ENCODE measurements around the gene APP.

- TF ChIP-seq GRHL2 (CRISPR knock-in tag; IDR thresholded peaks at IDR 0.05; ENCODE audit: insufficient replicate concordance, severe bottlenecking), result no peak
- TF ChIP-seq, protein P1, sequence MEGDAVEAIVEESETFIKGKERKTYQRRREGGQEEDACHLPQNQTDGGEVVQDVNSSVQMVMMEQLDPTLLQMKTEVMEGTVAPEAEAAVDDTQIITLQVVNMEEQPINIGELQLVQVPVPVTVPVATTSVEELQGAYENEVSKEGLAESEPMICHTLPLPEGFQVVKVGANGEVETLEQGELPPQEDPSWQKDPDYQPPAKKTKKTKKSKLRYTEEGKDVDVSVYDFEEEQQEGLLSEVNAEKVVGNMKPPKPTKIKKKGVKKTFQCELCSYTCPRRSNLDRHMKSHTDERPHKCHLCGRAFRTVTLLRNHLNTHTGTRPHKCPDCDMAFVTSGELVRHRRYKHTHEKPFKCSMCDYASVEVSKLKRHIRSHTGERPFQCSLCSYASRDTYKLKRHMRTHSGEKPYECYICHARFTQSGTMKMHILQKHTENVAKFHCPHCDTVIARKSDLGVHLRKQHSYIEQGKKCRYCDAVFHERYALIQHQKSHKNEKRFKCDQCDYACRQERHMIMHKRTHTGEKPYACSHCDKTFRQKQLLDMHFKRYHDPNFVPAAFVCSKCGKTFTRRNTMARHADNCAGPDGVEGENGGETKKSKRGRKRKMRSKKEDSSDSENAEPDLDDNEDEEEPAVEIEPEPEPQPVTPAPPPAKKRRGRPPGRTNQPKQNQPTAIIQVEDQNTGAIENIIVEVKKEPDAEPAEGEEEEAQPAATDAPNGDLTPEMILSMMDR (IDR thresholded peaks at IDR 0.05), result no peak
- no peak for TF ChIP-seq E2F4 (CRISPR knock-in tag; IDR thresholded peaks at IDR 0.05; ENCODE audit: borderline replicate concordance, low read depth)
- no peak for TF ChIP-seq PREB (CRISPR knock-in tag; IDR thresholded peaks at IDR 0.05; ENCODE audit: borderline replicate concordance)
- no peak for TF ChIP-seq CREB1 (CRISPR knock-in tag; IDR thresholded peaks at IDR 0.05)
- TF ChIP-seq, protein P2, sequence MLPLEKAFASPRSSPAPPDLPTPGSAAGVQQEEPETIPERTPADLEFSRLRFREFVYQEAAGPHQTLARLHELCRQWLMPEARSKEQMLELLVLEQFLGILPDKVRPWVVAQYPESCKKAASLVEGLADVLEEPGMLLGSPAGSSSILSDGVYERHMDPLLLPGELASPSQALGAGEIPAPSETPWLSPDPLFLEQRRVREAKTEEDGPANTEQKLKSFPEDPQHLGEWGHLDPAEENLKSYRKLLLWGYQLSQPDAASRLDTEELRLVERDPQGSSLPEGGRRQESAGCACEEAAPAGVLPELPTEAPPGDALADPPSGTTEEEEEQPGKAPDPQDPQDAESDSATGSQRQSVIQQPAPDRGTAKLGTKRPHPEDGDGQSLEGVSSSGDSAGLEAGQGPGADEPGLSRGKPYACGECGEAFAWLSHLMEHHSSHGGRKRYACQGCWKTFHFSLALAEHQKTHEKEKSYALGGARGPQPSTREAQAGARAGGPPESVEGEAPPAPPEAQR (CRISPR knock-in tag; IDR thresholded peaks at IDR 0.05), result no peak
- TF ChIP-seq PRDM15 (CRISPR knock-in tag; IDR thresholded peaks at IDR 0.05), result no peak
- TF ChIP-seq, protein P3, sequence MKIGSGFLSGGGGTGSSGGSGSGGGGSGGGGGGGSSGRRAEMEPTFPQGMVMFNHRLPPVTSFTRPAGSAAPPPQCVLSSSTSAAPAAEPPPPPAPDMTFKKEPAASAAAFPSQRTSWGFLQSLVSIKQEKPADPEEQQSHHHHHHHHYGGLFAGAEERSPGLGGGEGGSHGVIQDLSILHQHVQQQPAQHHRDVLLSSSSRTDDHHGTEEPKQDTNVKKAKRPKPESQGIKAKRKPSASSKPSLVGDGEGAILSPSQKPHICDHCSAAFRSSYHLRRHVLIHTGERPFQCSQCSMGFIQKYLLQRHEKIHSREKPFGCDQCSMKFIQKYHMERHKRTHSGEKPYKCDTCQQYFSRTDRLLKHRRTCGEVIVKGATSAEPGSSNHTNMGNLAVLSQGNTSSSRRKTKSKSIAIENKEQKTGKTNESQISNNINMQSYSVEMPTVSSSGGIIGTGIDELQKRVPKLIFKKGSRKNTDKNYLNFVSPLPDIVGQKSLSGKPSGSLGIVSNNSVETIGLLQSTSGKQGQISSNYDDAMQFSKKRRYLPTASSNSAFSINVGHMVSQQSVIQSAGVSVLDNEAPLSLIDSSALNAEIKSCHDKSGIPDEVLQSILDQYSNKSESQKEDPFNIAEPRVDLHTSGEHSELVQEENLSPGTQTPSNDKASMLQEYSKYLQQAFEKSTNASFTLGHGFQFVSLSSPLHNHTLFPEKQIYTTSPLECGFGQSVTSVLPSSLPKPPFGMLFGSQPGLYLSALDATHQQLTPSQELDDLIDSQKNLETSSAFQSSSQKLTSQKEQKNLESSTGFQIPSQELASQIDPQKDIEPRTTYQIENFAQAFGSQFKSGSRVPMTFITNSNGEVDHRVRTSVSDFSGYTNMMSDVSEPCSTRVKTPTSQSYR (CRISPR knock-in tag; IDR thresholded peaks at IDR 0.05), result no peak
- TF ChIP-seq, protein P4, sequence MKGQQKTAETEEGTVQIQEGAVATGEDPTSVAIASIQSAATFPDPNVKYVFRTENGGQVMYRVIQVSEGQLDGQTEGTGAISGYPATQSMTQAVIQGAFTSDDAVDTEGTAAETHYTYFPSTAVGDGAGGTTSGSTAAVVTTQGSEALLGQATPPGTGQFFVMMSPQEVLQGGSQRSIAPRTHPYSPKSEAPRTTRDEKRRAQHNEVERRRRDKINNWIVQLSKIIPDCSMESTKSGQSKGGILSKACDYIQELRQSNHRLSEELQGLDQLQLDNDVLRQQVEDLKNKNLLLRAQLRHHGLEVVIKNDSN (CRISPR knock-in tag; IDR thresholded peaks at IDR 0.05), result no peak
- no peak for TF ChIP-seq MXD4 (CRISPR knock-in tag; IDR thresholded peaks at IDR 0.05; ENCODE audit: borderline replicate concordance)
- TF ChIP-seq SMAD3 (CRISPR knock-in tag; IDR thresholded peaks at IDR 0.05; ENCODE audit: borderline replicate concordance), result no peak
- TF ChIP-seq FOXP1 (CRISPR knock-in tag; IDR thresholded peaks at IDR 0.05; ENCODE audit: borderline replicate concordance), result no peak
These were observed 28.9 kb upstream of the APP start for GRCh38 chr21:26199456-26199855.
